OCI-LY7 (cell line): ENCODE results near the gene SBF2. TPM values are rescaled to one million over a fixed set of nuclear protein-coding genes. Genes with fewer than 3 reads are reported as not detected.

Experiments used
- BruUV-seq: library from RNA; stranded (reverse); fragments of 400-500 nt; replicated peaks from 2 replicates; lab custom pipeline; 2021; lab: Mats Ljungman, UMichigan
- CTCF ChIA-PET: fragments of 300-600 bp; sonication (Branson Sonifier 250); formaldehyde crosslinking; loops from one replicate; lab custom pipeline; 2022; ENCODE audit warnings: antibody characterized with exemption; ENCODE audit not compliant: unreplicated experiment; lab: Charles Lee
- POLR2A ChIA-PET: fragments of 300-600 bp; sonication (Branson Sonifier 250); formaldehyde crosslinking; loops from one replicate; lab custom pipeline; 2022; ENCODE audit warnings: antibody characterized with exemption; lab: Charles Lee
- DNase-seq: peaks from one replicate; pipeline ENCODE4 v3.0.0-alpha.2; 2015; ENCODE audit warnings: low spot score
- H2AFZ ChIP-seq: fragments of 200-600 bp; sonication (generic), shearing (Covaris generic); 2 replicates; pipeline ENCODE4 v1.6.1; 2014; ENCODE audit warnings: mild to moderate bottlenecking, antibody characterized with exemption, low read length, moderate library complexity
- H3K27ac ChIP-seq: fragments of 200-600 bp; sonication (generic); 2 replicates; pipeline ENCODE4 v1.5.1; 2014; ENCODE audit warnings: mixed run types, low read depth, mild to moderate bottlenecking, moderate library complexity, low read length, inconsistent platforms; ENCODE audit not compliant: poor library complexity, severe bottlenecking
- H3K36me3 ChIP-seq: fragments of 200-600 bp; sonication (generic); 2 replicates; pipeline ENCODE4 v1.6.1; 2014; ENCODE audit warnings: mild to moderate bottlenecking, antibody characterized with exemption, low read length, moderate library complexity, mixed read lengths; ENCODE audit not compliant: insufficient read depth
- H3K4me1 ChIP-seq: fragments of 200-600 bp; sonication (generic); 2 replicates; pipeline ENCODE4 v1.5.1; 2014; ENCODE audit warnings: mild to moderate bottlenecking, low read length; ENCODE audit not compliant: insufficient read depth, poor library complexity, severe bottlenecking
- H3K4me2 ChIP-seq: fragments of 200-600 bp; sonication (generic); 2 replicates; pipeline ENCODE4 v1.6.1; 2014; ENCODE audit warnings: mild to moderate bottlenecking, low read length
- H3K4me3 ChIP-seq: fragments of 200-600 bp; sonication (generic); 2 replicates; pipeline ENCODE4 v1.5.1; 2014; ENCODE audit warnings: mild to moderate bottlenecking, low read depth, low read length; ENCODE audit not compliant: poor library complexity, severe bottlenecking
- H3K79me2 ChIP-seq: fragments of 200-600 bp; sonication (generic); 2 replicates; pipeline ENCODE4 v1.6.1; 2016; ENCODE audit warnings: low read depth, mild to moderate bottlenecking, low read length, moderate library complexity, mixed read lengths; ENCODE audit not compliant: insufficient read depth
- H3K9me2 ChIP-seq: fragments of 200-600 bp; sonication (generic); 2 replicates; pipeline ENCODE4 v1.6.1; 2016; ENCODE audit warnings: mild to moderate bottlenecking, low read length, mixed read lengths; ENCODE audit not compliant: insufficient read depth
- H3K9me3 ChIP-seq: fragments of 200-600 bp; sonication (generic); 2 replicates; pipeline ENCODE4 v1.6.1; 2014; ENCODE audit warnings: mild to moderate bottlenecking, mixed run types, low read length, mixed read lengths
- H4K20me1 ChIP-seq: fragments of 200-600 bp; sonication (generic); 2 replicates; pipeline ENCODE4 v1.6.1; 2014; ENCODE audit warnings: mild to moderate bottlenecking, antibody characterized with exemption, low read length, moderate library complexity, mixed read lengths; ENCODE audit not compliant: insufficient read depth
- CTCF ChIP-seq: fragments of 200-600 bp; sonication (generic); conservative IDR thresholded peaks from 2 replicates; pipeline ENCODE4 v1.5.1; 2014; ENCODE audit warnings: mild to moderate bottlenecking, antibody characterized with exemption, low read length, moderate library complexity, mixed read lengths
- EZH2phosphoT487 ChIP-seq: fragments of 200-600 bp; sonication (generic); IDR thresholded peaks from 2 replicates; pipeline ENCODE4 v1.6.1; 2018; ENCODE audit warnings: low read depth, borderline replicate concordance, mild to moderate bottlenecking, mixed run types, antibody characterized with exemption, low read length, moderate library complexity, mixed read lengths
- intact Hi-C: fragments of 100-400 bp; cut with micrococcal nuclease; formaldehyde crosslinking; loops from one replicate; pipeline ENCODE4 v1.10.0; 2022; ENCODE audit not compliant: unreplicated experiment
- total RNA-seq, 2 experiments: library from RNA; depleted of rRNA in 1 of 2; stranded (reverse); fragments of >200 nt in 1 of 2; shearing (Covaris generic) in 1 of 2; gene quantifications; 2 replicates each; pipeline ENCODE4 v1.2.3, GENCODE V29; 2014 to 2022

Gene SBF2
- total RNA-seq, 2 experiments from 2014 or later: 12.9 to 14.3 TPM

- H3K9me3 ChIP-seq: 0 out of 2 replicates have a peak, but pooled peaks cover 14% of the 10 kb centered on the region
- H3K4me3 ChIP-seq: no peak overlapping the region
- no peak overlapping the region for H2AFZ ChIP-seq
- H3K4me1 ChIP-seq: no peaks in the 10 kb centered on the region
- CTCF ChIA-PET: no interaction called here
- intact Hi-C loops: no loop called here
- no peaks in the 10 kb centered on the region for H3K79me2 ChIP-seq
- POLR2A ChIA-PET: no interaction called here
- no peaks in the 10 kb centered on the region for H3K36me3 ChIP-seq
- no peak overlapping the region for H3K4me2 ChIP-seq
- no peak overlapping the region for H3K27ac ChIP-seq
- TF ChIP-seq EZH2phosphoT487: no peak
- no peak for TF ChIP-seq CTCF
- no peaks in the 10 kb centered on the region for H3K9me2 ChIP-seq
- BruUV-seq: no TSS peak
- H4K20me1 ChIP-seq: no peaks in the 10 kb centered on the region
- DNase-seq: no peak
Measured at GRCh38 chr11:9868641-9869040, 425.4 kb downstream of the SBF2 start.

- 0 out of 2 replicates have a peak, but pooled peaks cover 14% of the 10 kb centered on the region for H3K9me3 ChIP-seq
- BruUV-seq: no TSS peak
- H3K36me3 ChIP-seq: no peaks in the 10 kb centered on the region
- intact Hi-C loops: loop anchor here (2.0 to 5.0 kb wide), 5 partner anchors 104 to 456 kb away; no protein-coding TSS in a partner anchor
- H3K27ac ChIP-seq: no peak overlapping the region
- TF ChIP-seq CTCF (no peak), EZH2phosphoT487 (no peak)
- no peak overlapping the region for H3K4me3 ChIP-seq
- H2AFZ ChIP-seq: no peak overlapping the region
- no peak for DNase-seq
- H3K4me2 ChIP-seq: no peak overlapping the region
- no peaks in the 10 kb centered on the region for H3K9me2 ChIP-seq
- peaks cover 24% of the 10 kb centered on the region for H3K4me1 ChIP-seq
- ChIA-PET CTCF (interaction anchor here (0.6 to 1.0 kb wide), 3 partner anchors 102 to 503 kb away, joined by 3 to 5 read pairs (median 3); no protein-coding TSS in a partner anchor), POLR2A (no interaction called here)
- H3K79me2 ChIP-seq: no peaks in the 10 kb centered on the region
- H4K20me1 ChIP-seq: no peaks in the 10 kb centered on the region
Measured at GRCh38 chr11:9862981-9863380, 431.0 kb downstream of the SBF2 start.
